HG02970 (cell line): ENCODE measurements around the gene PRKCA.

Source experiments
- ATAC-seq: cut with Tn5 transposase; IDR thresholded peaks from one replicate; pipeline ENCODE4 v1.9.1; 2021; ENCODE audit warnings: mild to moderate bottlenecking, moderate library complexity, moderate number of reproducible peaks; ENCODE audit not compliant: unreplicated experiment, low FRiP score

PRKCA gene

GRCh38 chr17:66496306-66496705 is 193.9 kb downstream of the PRKCA start:
- ATAC-seq: no peak

- ATAC-seq: no peak
These were observed 196.2 kb downstream of the PRKCA start for GRCh38 chr17:66498580-66498979.

- no peak for ATAC-seq
These were observed 204.2 kb downstream of the PRKCA start for GRCh38 chr17:66506641-66507040.

- no peak for ATAC-seq
These were observed 204.9 kb downstream of the PRKCA start for GRCh38 chr17:66507103-66507923.

GRCh38 chr17:66507982-66508760 is 205.8 kb downstream of the PRKCA start:
- ATAC-seq: no peak

- no peak for ATAC-seq
These were observed 206.8 kb downstream of the PRKCA start for GRCh38 chr17:66508896-66509844.

GRCh38 chr17:66509926-66510325 is 207.5 kb downstream of the PRKCA start:
- no peak for ATAC-seq

- no peak for ATAC-seq
These were observed 208.7 kb downstream of the PRKCA start for GRCh38 chr17:66511135-66511534.

GRCh38 chr17:66514227-66514806 is 211.9 kb downstream of the PRKCA start:
- ATAC-seq: no peak

- no peak for ATAC-seq
These were observed 213.6 kb downstream of the PRKCA start for GRCh38 chr17:66515974-66516373.

GRCh38 chr17:66517336-66518009 is 215.1 kb downstream of the PRKCA start:
- no peak for ATAC-seq

- ATAC-seq: no peak
These were observed 215.7 kb downstream of the PRKCA start for GRCh38 chr17:66518108-66518507.

GRCh38 chr17:66518677-66519076 is 216.3 kb downstream of the PRKCA start:
- no peak for ATAC-seq

GRCh38 chr17:66519154-66519553 is 216.7 kb downstream of the PRKCA start:
- ATAC-seq: no peak

GRCh38 chr17:66520999-66521398 is 218.6 kb downstream of the PRKCA start:
- ATAC-seq: no peak

- ATAC-seq: no peak
These were observed 220.3 kb downstream of the PRKCA start for GRCh38 chr17:66522591-66523272.

GRCh38 chr17:66523378-66524200 is 221.2 kb downstream of the PRKCA start:
- ATAC-seq: no peak

- no peak for ATAC-seq
These were observed 222.5 kb downstream of the PRKCA start for GRCh38 chr17:66524877-66525276.
